IMR-90 (cell line): ENCODE results near the gene IGF1R. TPM values are rescaled to one million over a fixed set of nuclear protein-coding genes. Genes with fewer than 3 reads are reported as not detected.

Experiments
- ATAC-seq: fragments of 200-7000 bp; cut with Tn5 transposase; 2 replicates; pipeline ENCODE4 v1.9.1; 2020; ENCODE audit warnings: low read depth, mild to moderate bottlenecking, moderate library complexity
- BruUV-seq: library from RNA; stranded (reverse); fragments of 400-500 nt; replicated peaks from 2 replicates; lab custom pipeline; 2021; lab: Mats Ljungman, UMichigan
- CTCF ChIA-PET: fragments of 300-600 bp; formaldehyde crosslinking; extraction: SDS; loops from one replicate; lab custom pipeline; 2021; ENCODE audit warnings: antibody characterized with exemption; lab: Yijun Ruan, JAX
- POLR2A ChIA-PET: fragments of 300-600 bp; sonication (Branson Sonifier 250); formaldehyde crosslinking; loops from one replicate; lab custom pipeline; 2022; ENCODE audit warnings: antibody characterized with exemption; ENCODE audit not compliant: unreplicated experiment; lab: Charles Lee
- DNase-seq: peaks from one replicate; pipeline ENCODE4 v3.0.0; 2013
- H2AFZ ChIP-seq: replicated peaks from 2 replicates; pipeline ENCODE3; 2013; ENCODE audit warnings: low read length, mild to moderate bottlenecking; ENCODE audit not compliant: poor library complexity
- H2AK5ac ChIP-seq: 2 replicates; pipeline ENCODE4 v1.6.1; 2013; ENCODE audit warnings: low read depth, low read length, inconsistent platforms
- H2AK9ac ChIP-seq: replicated peaks from 2 replicates; pipeline ENCODE3; 2013; ENCODE audit warnings: mild to moderate bottlenecking, low read depth, low read length, moderate library complexity; ENCODE audit not compliant: poor library complexity
- H2BK120ac ChIP-seq: 2 replicates; pipeline ENCODE4 v1.6.1; 2013; ENCODE audit warnings: low read depth, low read length, inconsistent platforms
- H2BK15ac ChIP-seq: 3 replicates; pipeline ENCODE4 v1.6.1; 2013; ENCODE audit warnings: low read depth, low read length, inconsistent platforms
- H2BK20ac ChIP-seq: 2 replicates; pipeline ENCODE4 v1.6.1; 2013; ENCODE audit warnings: low read depth, mild to moderate bottlenecking, inconsistent platforms, low read length, moderate library complexity
- H2BK5ac ChIP-seq: 2 replicates; pipeline ENCODE4 v1.6.1; 2013; ENCODE audit warnings: mild to moderate bottlenecking, low read depth, low read length, inconsistent platforms; ENCODE audit not compliant: poor library complexity, severe bottlenecking
- H3K14ac ChIP-seq: replicated peaks from 2 replicates; pipeline ENCODE4 v1.6.1; 2013; ENCODE audit warnings: low read depth, low read length, inconsistent platforms
- H3K18ac ChIP-seq: 2 replicates; pipeline ENCODE4 v1.6.1; 2013; ENCODE audit warnings: low read depth, low read length, control low read depth
- H3K23ac ChIP-seq: 2 replicates; pipeline ENCODE4 v1.6.1; 2013; ENCODE audit warnings: low read depth, low read length, inconsistent platforms
- H3K27ac ChIP-seq: 2 replicates; pipeline ENCODE4 v1.5.1; 2013; ENCODE audit warnings: mild to moderate bottlenecking, control low read depth, low read length; ENCODE audit not compliant: insufficient read depth
- H3K27me3 ChIP-seq: 2 replicates; pipeline ENCODE4 v1.6.1; 2013; ENCODE audit warnings: low read length; ENCODE audit not compliant: control insufficient read depth, insufficient read depth
- H3K36me3 ChIP-seq: 2 replicates; pipeline ENCODE4 v1.6.1; 2013; ENCODE audit warnings: low read length, mixed read lengths; ENCODE audit not compliant: control insufficient read depth, insufficient read depth
- H3K4ac ChIP-seq: 2 replicates; pipeline ENCODE4 v1.6.1; 2013; ENCODE audit warnings: low read depth, low read length, inconsistent platforms
- H3K4me1 ChIP-seq: 2 replicates; pipeline ENCODE4 v1.6.1; 2013; ENCODE audit warnings: low read length, mixed read lengths; ENCODE audit not compliant: control insufficient read depth, insufficient read depth
- H3K4me2 ChIP-seq: 2 replicates; pipeline ENCODE4 v1.6.1; 2013; ENCODE audit warnings: low read depth, mild to moderate bottlenecking, control low read depth, low read length, moderate library complexity
- H3K4me3 ChIP-seq: 2 replicates; pipeline ENCODE4 v1.5.1; 2013; ENCODE audit warnings: low read depth, mild to moderate bottlenecking, control low read depth, low read length, moderate library complexity; ENCODE audit not compliant: insufficient read depth
- H3K56ac ChIP-seq: 2 replicates; pipeline ENCODE4 v1.6.1; 2013; ENCODE audit warnings: low read length, inconsistent platforms; ENCODE audit not compliant: insufficient read depth; ENCODE audit errors: extremely low read depth
- H3K79me1 ChIP-seq, 2 experiments: 2 replicates each; pipeline ENCODE4 v1.6.1; 2013; ENCODE audit warnings: low read length in 2 of 2, inconsistent platforms in 1 of 2, low read depth in 1 of 2
- H3K9ac ChIP-seq: 2 replicates; pipeline ENCODE4 v1.6.1; 2013; ENCODE audit warnings: low read depth, low read length, control low read depth
- H3K9me1 ChIP-seq: 2 replicates; pipeline ENCODE4 v1.6.1; 2013; ENCODE audit warnings: low read length, inconsistent platforms; ENCODE audit not compliant: insufficient read depth
- H3K9me3 ChIP-seq: 2 replicates; pipeline ENCODE4 v1.6.1; 2013; ENCODE audit warnings: low read length; ENCODE audit not compliant: control insufficient read depth, insufficient read depth
- H4K20me1 ChIP-seq: 2 replicates; pipeline ENCODE4 v1.6.1; 2013; ENCODE audit warnings: low read length, inconsistent platforms; ENCODE audit not compliant: insufficient read depth
- H4K5ac ChIP-seq: 2 replicates; pipeline ENCODE4 v1.6.1; 2013; ENCODE audit warnings: mild to moderate bottlenecking, low read depth, low read length, control low read depth
- H4K8ac ChIP-seq, 2 experiments: 2 replicates each; pipeline ENCODE4 v1.6.1; 2013; ENCODE audit warnings: low read depth in 2 of 2, low read length in 2 of 2, control low read depth in 1 of 2, inconsistent platforms in 1 of 2
- H4K91ac ChIP-seq: 2 replicates; pipeline ENCODE4 v1.6.1; 2013; ENCODE audit warnings: low read depth, low read length, inconsistent platforms; ENCODE audit not compliant: insufficient read depth
- BHLHE40 ChIP-seq: fragments of 150-350 bp; IDR thresholded peaks from 2 replicates; pipeline ENCODE4 v1.6.1; 2016; ENCODE audit warnings: mild to moderate bottlenecking, low read depth, low read length
- CEBPB ChIP-seq: IDR thresholded peaks from 2 replicates; pipeline ENCODE4 v1.6.1; 2012; ENCODE audit warnings: low read depth, low read length, improper control_type of control experiment
- CHD1 ChIP-seq: IDR thresholded peaks from 2 replicates; pipeline ENCODE4 v1.6.1; 2012; ENCODE audit warnings: low read depth, low read length, improper control_type of control experiment
- CTCF ChIP-seq: conservative IDR thresholded peaks from 2 replicates; pipeline ENCODE4 v1.5.1; 2012; ENCODE audit warnings: mild to moderate bottlenecking, low read depth, low read length, improper control_type of control experiment
- ELK1 ChIP-seq: fragments of 150-350 bp; IDR thresholded peaks from 2 replicates; pipeline ENCODE4 v1.6.1; 2016; ENCODE audit warnings: low read depth, mild to moderate bottlenecking, low read length, moderate library complexity, borderline replicate concordance
- FOS ChIP-seq: fragments of 150-350 bp; IDR thresholded peaks from 2 replicates; pipeline ENCODE4 v1.6.1; 2016; ENCODE audit warnings: low read depth, low read length
- MAFK ChIP-seq: IDR thresholded peaks from 2 replicates; pipeline ENCODE4 v1.6.1; 2012; ENCODE audit warnings: low read depth, low read length, improper control_type of control experiment
- MAZ ChIP-seq: IDR thresholded peaks from 2 replicates; pipeline ENCODE4 v1.6.1; 2012; ENCODE audit warnings: low read depth, mild to moderate bottlenecking, low read length, improper control_type of control experiment, moderate library complexity, borderline replicate concordance
- MXI1 ChIP-seq: IDR thresholded peaks from 2 replicates; pipeline ENCODE4 v1.6.1; 2012; ENCODE audit warnings: low read depth, mild to moderate bottlenecking, low read length, moderate library complexity, borderline replicate concordance
- NFE2L2 ChIP-seq: fragments of 150-350 bp; IDR thresholded peaks from 2 replicates; pipeline ENCODE4 v1.6.1; 2016; ENCODE audit warnings: low read depth, mild to moderate bottlenecking, low read length
- POLR2A ChIP-seq: IDR thresholded peaks from 2 replicates; pipeline ENCODE4 v1.6.1; 2012; ENCODE audit warnings: mild to moderate bottlenecking, low read depth, low read length
- RAD21 ChIP-seq: IDR thresholded peaks from 2 replicates; pipeline ENCODE4 v1.6.1; 2012; ENCODE audit warnings: low read length, improper control_type of control experiment
- RCOR1 ChIP-seq: IDR thresholded peaks from 2 replicates; pipeline ENCODE4 v1.6.1; 2012; ENCODE audit warnings: mild to moderate bottlenecking, low read length, improper control_type of control experiment; ENCODE audit not compliant: insufficient replicate concordance
- RFX5 ChIP-seq: IDR thresholded peaks from 2 replicates; pipeline ENCODE4 v1.8.0; 2012; ENCODE audit warnings: low read depth, mild to moderate bottlenecking, low read length, moderate library complexity
- SMC3 ChIP-seq: fragments of 150-350 bp; IDR thresholded peaks from 2 replicates; pipeline ENCODE4 v1.6.1; 2016; ENCODE audit warnings: low read depth, mild to moderate bottlenecking, antibody characterized with exemption, low read length, moderate library complexity
- USF2 ChIP-seq: fragments of 150-350 bp; IDR thresholded peaks from 2 replicates; pipeline ENCODE4 v1.6.1; 2017; ENCODE audit warnings: mild to moderate bottlenecking, antibody characterized with exemption, low read length, low read depth
- WGBS, 2 experiments: methylation state at CpG; one replicate each; pipeline versions ENCODE4 v1.1.5 to v1.1.7; 2013; ENCODE audit warnings: missing lambda C conversion rate in 2 of 2; ENCODE audit not compliant: insufficient read length in 1 of 2; ENCODE audit errors: extremely low coverage in 2 of 2; 5-methylcytosine and 5-hydroxymethylcytosine counted together
- dilution Hi-C: fragments of 300-500 bp; cut with HindIII; formaldehyde crosslinking; loops from one replicate; pipeline ENCODE4 v1.14.3; 2018; ENCODE audit warnings: low sequenced_read_pairs; ENCODE audit not compliant: unreplicated experiment
- in situ Hi-C: fragments of 300-500 bp; cut with MboI; formaldehyde crosslinking; loops from 3 replicates; pipeline ENCODE4 v1.14.3; 2019; ENCODE audit warnings: low sequenced_read_pairs, inconsistent platforms, mixed read lengths
- intact Hi-C: fragments of 100-400 bp; cut with micrococcal nuclease; formaldehyde crosslinking; loops from 2 replicates; pipeline ENCODE4 v1.10.0; 2022
- polyA plus RNA-seq, 3 experiments: library from polyadenylated mRNA; depleted of rRNA; stranded (reverse); fragments of >200 nt; gene quantifications; 2 replicates each; pipeline ENCODE4 v1.2.3, GENCODE V29; 2012; ENCODE audit warnings: low replicate concordance in 1 of 3
- total RNA-seq: library from RNA; depleted of rRNA; stranded (reverse); fragments of >200 nt; gene quantifications from 2 replicates; pipeline ENCODE4 v1.2.3, GENCODE V29; 2012

IGF1R gene
- total and polyA plus RNA-seq, 2 of the 4 experiments (the other 2 are of a cell fraction) = 24.0 to 24.9 TPM

- in situ Hi-C loops = no loop called here
- POLR2A ChIA-PET = no interaction called here
Measured at GRCh38 chr15:98621021-98621420, 27.3 kb upstream of the IGF1R start.

More at GRCh38 chr15:98621021-98621420, 27.3 kb upstream of the IGF1R start:
- Histone ChIP-seq H4K91ac (no peak overlapping the region), H3K9me3 (0 out of 2 replicates have a peak, but pooled peaks cover 2% of the 10 kb centered on the region), H3K23ac (no peak overlapping the region), H3K14ac (no peak overlapping the region), H4K20me1 (no peaks in the 10 kb centered on the region), H4K5ac (no peak overlapping the region), H2BK5ac (no peak overlapping the region), H2AK5ac (no peak overlapping the region), H3K79me1 (no peaks in the 10 kb centered on the region), H2BK15ac (no peak overlapping the region), H3K27me3 (peaks cover 35% of the 10 kb centered on the region), H3K18ac (no peak overlapping the region), H2BK20ac (no peak overlapping the region), H3K9me1 (no peaks in the 10 kb centered on the region), H3K56ac (no peak overlapping the region), H4K8ac (no peak overlapping the region), H2AK9ac (no peak overlapping the region), H3K36me3 (no peaks in the 10 kb centered on the region), H2AFZ (no peak overlapping the region), H3K4ac (no peak overlapping the region), H2BK120ac (no peak overlapping the region), H3K4me3 (no peak overlapping the region), H3K4me2 (no peak overlapping the region), H3K9ac (no peak overlapping the region), H3K27ac (no peak overlapping the region), H3K4me1 (no peaks in the 10 kb centered on the region)
- TF ChIP-seq MAZ (no peak), FOS (no peak), RAD21 (no peak), RCOR1 (no peak), POLR2A (no peak), RFX5 (no peak), USF2 (no peak), MAFK (no peak), SMC3 (no peak), NFE2L2 (no peak), CHD1 (no peak), ELK1 (no peak), BHLHE40 (no peak), CTCF (no peak), MXI1 (no peak), CEBPB (no peak)
- ATAC-seq (no peak), DNase-seq (no peak)
- dilution Hi-C loops (no loop called here), intact Hi-C loops (loop anchor here (5.0 kb wide), 1 partner anchor 39 kb away; no protein-coding TSS in a partner anchor)
- no TSS peak for BruUV-seq
- no CpG with 5 or more reads among the region's 2 CpGs for WGBS, 2 experiments
- CTCF ChIA-PET = no interaction called here
